ENCODE measurements around the gene PSD4. TPM values are rescaled to one million over a fixed set of nuclear protein-coding genes. Genes with fewer than 3 reads are reported as not detected.

PSD4 gene
- total RNA-seq, 1 experiment from 2014 or later, result 0.60 TPM

- BruUV-seq (replicated peaks), result no TSS peak
- TF ChIP-seq EZH2 (IDR thresholded peaks at IDR 0.05; ENCODE audit: borderline replicate concordance, low read depth, low read length, poor library complexity, severe bottlenecking), result no peak
- TF ChIP-seq CTCF (conservative IDR thresholded peaks at IDR 0.05; ENCODE audit: low read depth, low read length), result no peak
Measured at GRCh38 chr2:113185664-113186432, 12.1 kb downstream of the PSD4 start.

GRCh38 chr2:113186433-113186796 is 12.6 kb downstream of the PSD4 start:
- H3K27ac ChIP-seq (ENCODE audit: low read depth, low read length, poor library complexity, severe bottlenecking), result no peak overlapping the region
- TF ChIP-seq EZH2 (IDR thresholded peaks at IDR 0.05; ENCODE audit: borderline replicate concordance, low read depth, low read length, poor library complexity, severe bottlenecking) (no peak), CTCF (conservative IDR thresholded peaks at IDR 0.05; ENCODE audit: low read depth, low read length) (no peak)
- CTCF ChIA-PET, result no interaction called here
- POLR2A ChIA-PET (ENCODE audit: low non-redundant PET), result no interaction called here
- no peaks in the 10 kb centered on the region for H3K9me3 ChIP-seq (ENCODE audit: low read depth, low read length, poor library complexity, severe bottlenecking)
- no TSS peak for BruUV-seq (replicated peaks)
- intact Hi-C loops (cut with micrococcal nuclease; ENCODE audit: unreplicated experiment), result no loop called here
- no peak overlapping the region for H3K4me3 ChIP-seq (ENCODE audit: low read depth, low read length, poor library complexity, severe bottlenecking)
- DNase-seq (ENCODE audit: low spot score), result no peak
- no peaks in the 10 kb centered on the region for H3K27me3 ChIP-seq (replicated peaks; ENCODE audit: insufficient read depth, low read depth, low read length, poor library complexity)
- no peaks in the 10 kb centered on the region for H3K36me3 ChIP-seq (ENCODE audit: insufficient read depth, low read length, poor library complexity, severe bottlenecking)
- no peaks in the 10 kb centered on the region for H3K4me1 ChIP-seq (ENCODE audit: insufficient read depth, low read length, poor library complexity, severe bottlenecking)

More at GRCh38 chr2:113185664-113186432, 12.1 kb downstream of the PSD4 start:
- Histone ChIP-seq H3K4me1 (ENCODE audit: insufficient read depth, low read length, poor library complexity, severe bottlenecking) (no peaks in the 10 kb centered on the region), H3K9me3 (ENCODE audit: low read depth, low read length, poor library complexity, severe bottlenecking) (no peaks in the 10 kb centered on the region), H3K36me3 (ENCODE audit: insufficient read depth, low read length, poor library complexity, severe bottlenecking) (no peaks in the 10 kb centered on the region), H3K27ac (ENCODE audit: low read depth, low read length, poor library complexity, severe bottlenecking) (no peak overlapping the region), H3K4me3 (ENCODE audit: low read depth, low read length, poor library complexity, severe bottlenecking) (no peak overlapping the region), H3K27me3 (replicated peaks; ENCODE audit: insufficient read depth, low read depth, low read length, poor library complexity) (no peaks in the 10 kb centered on the region)
- no peak for DNase-seq (ENCODE audit: low spot score)
- intact Hi-C loops (cut with micrococcal nuclease; ENCODE audit: unreplicated experiment), result no loop called here
- ChIA-PET POLR2A (ENCODE audit: low non-redundant PET) (no interaction called here), CTCF (no interaction called here)

GRCh38 chr2:113187771-113188170 is 14.0 kb downstream of the PSD4 start:
- Histone ChIP-seq H3K27ac (ENCODE audit: low read depth, low read length, poor library complexity, severe bottlenecking) (no peak overlapping the region), H3K36me3 (ENCODE audit: insufficient read depth, low read length, poor library complexity, severe bottlenecking) (no peaks in the 10 kb centered on the region), H3K4me1 (ENCODE audit: insufficient read depth, low read length, poor library complexity, severe bottlenecking) (no peaks in the 10 kb centered on the region), H3K9me3 (ENCODE audit: low read depth, low read length, poor library complexity, severe bottlenecking) (no peaks in the 10 kb centered on the region), H3K4me3 (ENCODE audit: low read depth, low read length, poor library complexity, severe bottlenecking) (no peak overlapping the region), H3K27me3 (replicated peaks; ENCODE audit: insufficient read depth, low read depth, low read length, poor library complexity) (no peaks in the 10 kb centered on the region)
- CTCF ChIA-PET, result no interaction called here
- POLR2A ChIA-PET (ENCODE audit: low non-redundant PET), result no interaction called here
- no peak for TF ChIP-seq EZH2 (IDR thresholded peaks at IDR 0.05; ENCODE audit: borderline replicate concordance, low read depth, low read length, poor library complexity, severe bottlenecking)
- no peak for TF ChIP-seq CTCF (conservative IDR thresholded peaks at IDR 0.05; ENCODE audit: low read depth, low read length)
- intact Hi-C loops (cut with micrococcal nuclease; ENCODE audit: unreplicated experiment), result no loop called here
- BruUV-seq (replicated peaks), result no TSS peak
- no peak for DNase-seq (ENCODE audit: low spot score)
